Posterior cingulate gyrus (tissue), 11 donors: ENCODE results near the gene MED10.
A peak's percentile ranks its signal among the peaks of the same experiment; 100 is the strongest.

Experiments used
- DNase-seq, 10 donors: peaks; one replicate each; pipeline versions ENCODE4 v3.0.0 to v3.0.0-alpha.2; 2020 to 2021; ENCODE audit warnings: mixed read lengths in 3 of 10
- intact Hi-C: fragments of 100-400 bp; cut with DNase I; formaldehyde crosslinking; loops from one replicate; pipeline ENCODE4 v1.15.1; 2023

MED10 gene, protein sequence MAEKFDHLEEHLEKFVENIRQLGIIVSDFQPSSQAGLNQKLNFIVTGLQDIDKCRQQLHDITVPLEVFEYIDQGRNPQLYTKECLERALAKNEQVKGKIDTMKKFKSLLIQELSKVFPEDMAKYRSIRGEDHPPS

DNA sequence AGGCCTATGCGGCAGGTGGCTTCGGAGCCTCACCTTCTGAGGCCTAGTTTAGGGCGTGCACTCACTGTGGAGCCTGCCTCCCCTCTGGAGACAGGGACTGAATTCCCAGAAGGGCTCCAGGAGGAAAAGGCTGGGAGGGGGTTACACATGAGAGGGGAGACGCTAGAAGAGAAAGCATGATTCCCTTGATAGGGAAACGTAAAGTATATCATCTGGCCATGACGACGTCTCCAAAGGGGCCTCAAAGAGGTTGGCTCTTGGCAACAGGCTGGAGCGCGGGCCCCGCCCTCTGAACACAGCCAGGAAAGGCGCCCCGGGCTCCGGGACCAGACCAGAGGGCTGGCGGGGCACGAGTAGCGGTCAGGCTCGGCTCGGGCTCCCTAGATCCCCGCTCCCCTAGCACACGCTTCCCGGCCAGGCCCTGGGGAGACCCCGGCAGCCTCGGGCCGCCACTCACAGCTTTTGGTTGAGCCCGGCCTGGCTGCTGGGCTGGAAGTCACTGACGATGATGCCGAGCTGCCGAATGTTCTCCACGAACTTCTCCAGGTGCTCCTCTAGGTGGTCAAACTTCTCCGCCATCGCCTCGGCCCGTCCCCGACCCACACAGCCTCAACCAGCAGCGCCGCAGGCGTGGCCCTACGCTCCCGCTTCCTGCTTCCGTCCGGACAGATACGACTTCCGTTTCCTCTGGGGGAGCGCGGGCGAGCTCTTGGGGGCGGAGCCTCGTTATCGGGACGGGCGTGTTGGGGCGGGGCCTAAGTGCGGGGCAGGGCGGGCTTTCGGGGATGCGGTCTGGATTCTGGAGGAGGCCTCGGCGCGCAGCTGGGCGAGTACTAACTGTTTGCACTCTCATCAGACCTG lies at the start of gene MED10:
Gene MED10, minus strand, starts transcription at position 643 of the 861 bp plus-strand sequence. Its CDS starts 64 bp downstream, at position 579.
- intact Hi-C loops, result loop anchor here (10.0 kb wide), 1 partner anchor 207 kb away; no protein-coding TSS in a partner anchor
- DNase-seq, result peak; percentile 85 to 99 (median 92)

DNA sequence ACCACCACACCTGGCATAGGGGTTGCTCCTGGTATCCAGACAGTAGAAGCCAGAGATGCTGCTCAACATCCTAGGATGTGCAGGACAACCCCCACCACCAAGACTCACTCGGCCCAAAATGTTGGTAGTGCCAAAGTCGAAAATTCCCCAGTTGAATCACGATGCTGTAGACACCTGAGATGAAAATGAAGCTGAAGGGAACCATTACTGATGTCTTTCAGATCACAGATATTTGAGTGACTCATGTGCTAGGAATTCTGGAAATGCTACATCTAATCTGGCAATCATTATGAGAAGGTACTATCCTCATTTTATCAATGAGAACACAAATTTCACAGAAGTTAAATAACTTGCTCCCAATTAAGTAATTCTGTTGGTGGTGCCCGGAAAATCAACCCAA lies 49.3 kb upstream of the MED10 start:
- intact Hi-C loops, result no loop called here
- no peak for DNase-seq

DNA sequence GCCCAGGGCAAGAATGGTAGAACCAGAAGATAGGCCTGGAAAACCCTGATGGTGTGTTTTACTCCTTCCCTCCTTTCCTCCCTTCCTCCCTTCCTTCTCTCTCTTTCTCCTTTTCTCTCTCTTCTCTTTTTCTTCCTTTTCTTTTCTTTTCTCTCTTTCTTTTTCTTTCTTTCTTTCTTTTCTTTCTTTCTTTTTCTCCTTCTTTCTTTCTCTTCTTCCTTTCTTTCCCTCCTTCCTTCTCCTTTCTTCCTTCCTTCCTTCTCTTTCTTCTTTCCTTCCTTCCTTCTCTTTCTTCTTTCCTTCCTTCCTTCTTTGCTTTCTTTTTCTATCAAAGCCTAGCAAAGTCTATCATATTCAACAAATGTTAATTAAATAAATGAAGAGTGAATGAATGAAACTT lies 46.4 kb upstream of the MED10 start:
- no peak for DNase-seq
- intact Hi-C loops, result no loop called here

DNA sequence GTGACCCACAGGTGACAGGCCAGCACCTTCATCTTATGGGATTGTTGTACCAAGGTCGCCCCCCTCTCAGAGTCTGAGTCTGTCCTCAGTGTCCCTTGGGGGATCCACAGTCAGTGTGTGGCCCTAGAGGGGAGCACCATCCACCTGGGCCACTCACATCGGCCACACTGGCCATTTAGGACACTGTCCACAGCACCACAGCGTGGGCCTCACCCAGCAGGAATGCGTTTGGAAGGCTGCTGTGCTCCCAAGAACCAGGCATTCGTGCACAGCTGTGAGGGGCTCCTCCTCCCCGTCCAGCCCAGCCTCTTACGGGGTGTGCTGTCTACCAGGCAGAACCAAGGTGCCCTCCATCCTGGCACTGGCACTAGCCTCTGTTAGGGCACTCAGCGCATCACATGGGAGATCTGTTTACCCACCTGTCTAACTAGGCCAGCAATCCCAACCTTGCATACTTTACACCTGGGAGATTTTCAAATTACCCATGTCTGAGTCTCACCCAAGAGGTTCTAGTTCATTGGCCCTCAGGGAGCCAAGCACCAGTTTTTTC lies 45.8 kb upstream of the MED10 start:
- intact Hi-C loops, result no loop called here

DNA sequence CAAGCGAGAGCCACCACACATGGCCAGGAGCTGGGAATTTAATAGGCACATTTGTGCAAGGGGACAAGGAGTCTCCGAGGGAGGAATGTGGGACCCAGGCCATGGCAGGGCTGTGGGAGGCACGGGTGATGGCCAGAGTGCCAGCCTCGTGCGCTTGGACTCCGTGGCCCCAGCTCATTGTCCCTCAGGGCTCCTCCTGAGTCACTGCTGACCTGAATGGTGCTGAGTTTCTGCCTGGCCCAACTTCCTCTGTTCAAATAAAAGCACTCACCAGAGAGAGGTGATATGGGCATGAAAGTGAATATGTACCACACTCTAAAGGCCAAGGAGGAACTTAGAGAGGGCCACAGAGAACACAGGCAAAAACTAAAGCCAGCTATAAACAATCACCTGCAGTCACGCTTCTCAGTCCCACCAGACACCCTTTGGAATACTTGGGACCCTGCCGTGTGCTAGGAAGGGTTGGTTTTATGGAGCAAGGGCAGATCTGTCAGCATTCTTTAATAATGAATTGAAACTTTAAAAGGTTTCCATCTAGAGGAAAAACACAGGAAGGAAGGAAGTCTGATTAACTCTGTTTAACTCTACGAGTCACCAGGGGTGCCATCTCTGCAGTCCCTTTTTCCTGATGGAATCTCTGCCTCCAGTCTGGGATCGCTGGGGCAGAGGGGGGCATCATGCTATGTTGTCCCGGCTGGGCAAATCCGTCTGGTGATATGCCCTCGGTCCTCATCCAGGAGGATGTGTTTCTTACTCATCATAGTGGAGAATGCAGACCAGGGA lies 45.2 kb upstream of the MED10 start:
- no peak for DNase-seq
- intact Hi-C loops, result no loop called here

More for the DNA sequence above, 45.8 kb upstream of the MED10 start:
- no peak for DNase-seq

DNA sequence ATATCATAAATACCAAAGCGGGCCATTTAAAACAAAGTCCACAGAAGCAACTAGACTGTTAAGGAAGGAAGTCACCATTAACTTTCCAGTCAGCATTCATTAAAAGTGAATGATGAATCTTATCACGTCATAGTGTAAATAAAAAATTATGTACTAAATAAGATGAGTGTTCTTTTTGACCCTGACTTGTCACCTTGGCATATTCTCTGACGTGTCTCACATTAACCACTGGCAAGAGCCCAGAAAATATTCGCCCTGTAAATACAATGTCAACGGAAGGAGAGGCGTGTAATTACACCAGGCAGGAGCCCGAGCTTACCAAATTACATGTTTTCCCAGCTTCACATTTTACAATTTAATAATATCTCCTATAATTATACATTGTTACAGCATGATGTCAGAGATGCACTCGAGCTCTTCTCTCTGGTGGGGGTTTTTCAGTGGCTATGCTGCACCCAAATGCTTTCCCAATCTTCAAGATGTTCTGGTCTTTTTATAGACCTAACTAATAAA lies 41.0 kb upstream of the MED10 start:
- no peak for DNase-seq
- intact Hi-C loops, result no loop called here

DNA sequence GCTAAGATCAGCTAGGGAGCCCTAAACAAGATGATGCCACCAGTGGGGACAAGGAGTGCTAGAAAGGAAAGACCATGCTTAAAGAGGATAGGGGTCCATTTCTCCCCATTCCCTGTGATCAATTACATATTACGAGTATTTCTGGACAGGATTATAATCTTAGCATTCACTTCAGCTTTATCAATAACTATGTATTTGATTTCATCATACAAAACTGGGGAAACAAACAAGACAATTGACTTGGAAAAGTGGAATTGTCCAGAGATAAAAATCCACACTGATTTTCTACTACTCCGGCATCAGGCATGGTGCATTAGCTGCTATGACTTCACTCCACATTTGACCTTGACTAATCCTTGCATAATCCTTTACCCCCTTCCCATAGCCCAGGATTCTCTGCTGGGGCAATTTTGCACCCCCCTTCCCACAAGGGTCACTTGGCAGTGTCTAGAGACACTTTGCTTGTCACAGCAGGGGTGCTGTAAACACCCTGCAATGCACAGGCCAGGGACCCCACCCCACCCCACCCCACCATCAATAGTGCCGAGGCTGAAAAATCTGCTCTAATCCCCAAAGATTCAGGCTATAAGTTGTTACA lies 40.4 kb upstream of the MED10 start:
- DNase-seq, result no peak
- intact Hi-C loops, result no loop called here

DNA sequence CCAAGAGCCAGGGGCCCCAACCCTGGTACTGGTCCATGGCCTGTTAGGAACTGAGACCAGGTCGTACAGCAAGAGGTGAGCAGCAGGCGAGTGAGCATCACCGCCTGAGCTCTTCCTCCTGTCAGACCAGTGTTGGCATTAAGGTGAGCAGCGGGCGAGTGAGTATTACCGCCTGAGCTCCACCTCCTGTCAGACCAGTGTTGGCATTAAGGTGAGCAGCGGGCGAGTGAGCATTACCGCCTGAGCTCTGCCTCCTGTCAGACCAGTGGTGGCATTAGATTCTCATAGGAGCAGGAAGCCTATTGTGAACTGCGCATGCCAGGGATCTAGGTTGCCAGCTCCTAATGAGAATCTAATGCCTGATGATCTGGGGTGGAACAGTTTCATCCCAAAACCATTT lies 39.3 kb upstream of the MED10 start:
- intact Hi-C loops, result no loop called here
- no peak for DNase-seq

DNA sequence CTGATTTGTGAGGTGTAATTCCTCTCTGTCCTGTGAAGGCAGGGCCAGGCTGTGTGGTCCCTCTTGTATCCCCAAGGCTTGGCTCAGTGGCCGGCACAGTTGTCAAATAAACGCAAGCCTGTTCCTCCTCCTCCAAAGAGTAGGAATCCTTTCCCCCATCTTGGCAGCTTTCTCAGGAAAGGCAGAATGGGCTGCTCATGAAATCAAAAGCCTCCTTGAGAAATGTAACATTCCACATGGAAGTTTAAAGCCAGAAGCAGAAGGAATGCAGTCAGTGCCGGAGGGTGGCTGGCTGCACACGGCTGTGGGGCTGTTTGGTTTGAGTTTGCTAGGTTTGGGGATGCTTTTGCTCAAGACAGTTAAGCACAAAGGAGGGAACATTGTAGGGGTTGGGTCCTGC lies 34.5 kb upstream of the MED10 start:
- no peak for DNase-seq
- intact Hi-C loops, result no loop called here

DNA sequence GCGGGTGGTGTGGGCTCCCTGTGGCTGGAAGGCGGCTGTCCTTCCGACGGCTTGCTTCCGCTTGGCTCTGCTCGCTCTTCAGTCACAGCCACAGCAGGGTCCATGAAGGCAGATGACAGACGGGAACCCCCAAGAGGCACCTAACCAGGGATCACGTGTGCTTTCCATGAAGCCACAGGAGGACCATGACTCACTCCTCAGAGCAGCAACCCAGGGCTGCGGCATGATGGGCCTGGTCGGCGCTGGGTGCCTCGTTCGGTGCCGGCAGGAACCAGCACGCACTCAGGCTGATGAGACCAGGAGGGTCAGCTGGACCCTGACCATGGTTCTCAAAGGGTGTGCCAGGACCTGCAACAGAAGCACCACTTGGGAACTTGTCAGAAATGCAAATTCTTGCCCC lies 32.8 kb upstream of the MED10 start:
- intact Hi-C loops, result no loop called here
- peak in 1 of 10 donors; percentile 89 for DNase-seq

DNA sequence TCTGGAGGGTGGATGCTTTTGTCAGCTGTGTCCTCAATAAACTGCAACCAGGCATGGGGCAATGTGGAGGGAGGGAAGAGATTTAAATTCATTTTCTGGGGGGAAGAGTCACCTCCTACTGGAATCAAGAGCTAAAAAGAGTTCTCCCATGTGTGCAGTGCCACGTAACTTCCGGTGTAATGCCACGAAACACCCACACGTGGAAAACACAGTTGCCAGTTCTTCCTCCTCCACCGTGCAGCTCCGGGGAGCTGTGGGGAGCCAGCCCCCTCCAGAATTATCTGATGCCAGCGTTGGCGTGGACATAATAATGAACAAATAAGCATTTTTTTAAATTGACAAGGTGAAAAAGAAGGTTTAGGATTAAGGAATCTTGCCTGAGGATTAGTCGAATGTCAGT lies 32.1 kb upstream of the MED10 start:
- peak in 5 of 10 donors; percentile 21 to 92 (median 48) for DNase-seq
- intact Hi-C loops, result no loop called here

DNA sequence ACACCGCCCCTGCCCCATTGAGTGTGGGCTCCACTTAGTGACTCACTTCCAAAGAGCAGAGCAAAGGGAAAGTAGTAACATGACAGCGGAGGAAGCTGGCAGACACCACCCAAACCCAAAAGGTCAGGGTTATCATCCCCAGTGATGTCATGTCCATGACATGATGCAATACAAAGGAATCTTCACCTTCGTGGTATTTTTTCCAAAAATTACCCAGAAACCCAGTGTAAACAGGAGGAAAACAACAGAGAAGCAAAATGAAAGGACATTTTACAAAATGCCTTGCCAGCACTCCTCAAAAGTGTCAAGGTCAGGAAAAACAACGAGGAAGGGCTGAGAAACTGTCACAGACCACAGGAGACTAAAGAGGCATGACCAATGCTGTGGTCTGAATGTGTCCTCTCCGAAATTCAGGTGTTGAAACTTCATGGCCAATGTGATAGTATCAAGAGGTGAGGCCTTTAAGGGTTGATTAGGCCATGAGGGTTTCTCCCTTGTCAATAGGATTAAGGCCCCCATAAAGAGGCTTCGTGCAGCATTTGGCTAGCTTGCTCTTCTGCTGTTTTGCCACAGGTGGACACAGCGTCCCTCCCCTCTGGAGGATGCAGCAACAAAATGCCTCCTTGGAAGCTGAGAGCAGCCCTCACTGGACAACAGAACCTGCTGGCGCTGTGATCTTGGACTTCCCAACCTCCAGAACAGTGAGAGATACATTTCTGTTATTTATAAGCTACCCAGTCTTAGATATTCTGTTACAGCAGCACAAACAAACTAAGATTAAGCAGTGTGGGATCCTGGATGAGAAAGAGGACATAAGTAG lies 30.5 kb upstream of the MED10 start:
- intact Hi-C loops, result no loop called here
- no peak for DNase-seq

DNA sequence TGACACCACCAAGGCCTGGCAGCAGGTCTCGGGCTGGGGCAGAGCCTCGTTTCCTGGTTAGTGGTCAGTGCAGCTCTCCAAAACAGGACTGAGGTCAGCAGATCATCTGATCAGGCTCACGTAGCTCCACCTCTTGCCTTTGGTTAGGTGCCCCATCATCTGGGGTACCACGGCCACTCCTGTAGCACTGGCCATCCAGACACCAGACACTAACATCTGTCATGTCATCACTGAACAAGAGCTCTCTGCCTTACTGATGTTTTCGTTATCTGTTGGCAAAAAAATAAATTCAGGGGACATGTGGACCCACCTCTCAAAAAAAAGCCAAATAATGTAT lies 29.9 kb upstream of the MED10 start:
- DNase-seq, result no peak
- intact Hi-C loops, result no loop called here

DNA sequence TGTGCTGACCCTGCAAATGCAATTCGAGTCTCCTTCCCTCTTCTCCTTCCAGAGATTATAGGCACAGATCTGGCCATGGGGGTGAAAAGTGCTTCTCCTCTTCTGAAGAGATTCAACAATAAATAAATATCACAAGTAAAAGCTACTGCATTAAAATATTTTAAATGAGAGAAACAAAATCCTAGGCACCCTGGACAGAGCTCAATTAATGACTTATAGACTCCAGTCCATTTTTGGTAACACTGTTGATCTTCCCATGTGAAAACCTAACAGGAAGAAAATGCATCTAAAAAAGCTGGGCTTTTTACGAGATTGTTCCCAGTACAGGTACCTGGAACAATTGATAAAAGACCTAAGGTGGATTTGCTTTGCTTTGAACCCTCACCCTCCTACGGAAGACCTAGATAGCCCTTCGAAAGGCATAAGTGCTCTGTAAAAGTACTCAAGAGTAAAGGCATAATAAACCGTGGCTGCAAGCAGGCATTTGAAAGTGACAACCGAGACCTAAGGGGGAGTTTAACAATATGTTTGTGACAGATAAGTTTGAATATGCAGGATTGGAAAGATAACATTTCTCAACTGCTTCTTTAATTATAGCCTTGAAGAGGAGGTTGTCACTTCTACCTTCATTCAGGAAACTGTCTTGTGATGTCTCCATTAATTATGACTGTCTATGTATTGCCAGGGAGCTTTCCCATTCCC lies 29.4 kb upstream of the MED10 start:
- DNase-seq, result no peak
- intact Hi-C loops, result no loop called here

DNA sequence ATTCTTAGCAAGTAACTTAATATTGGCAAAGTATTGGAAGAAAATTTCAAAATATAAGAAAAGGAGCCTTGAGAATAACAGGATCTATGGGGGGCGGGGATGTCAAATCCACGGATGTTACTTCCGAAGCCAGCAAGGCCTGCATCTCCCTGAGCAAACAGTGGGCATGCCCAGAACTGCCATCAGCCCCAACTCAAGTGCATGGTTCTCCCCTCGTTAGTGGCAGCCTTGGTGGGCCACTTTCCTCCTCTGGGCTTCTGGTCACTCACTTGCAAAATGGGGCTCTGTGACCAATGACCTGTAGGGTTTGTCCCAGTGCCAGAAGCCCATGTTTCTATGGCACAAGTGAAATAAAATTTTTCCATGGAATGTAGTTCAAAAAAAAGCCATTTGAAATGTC lies 27.2 kb upstream of the MED10 start:
- intact Hi-C loops, result no loop called here
- DNase-seq, result no peak

DNA sequence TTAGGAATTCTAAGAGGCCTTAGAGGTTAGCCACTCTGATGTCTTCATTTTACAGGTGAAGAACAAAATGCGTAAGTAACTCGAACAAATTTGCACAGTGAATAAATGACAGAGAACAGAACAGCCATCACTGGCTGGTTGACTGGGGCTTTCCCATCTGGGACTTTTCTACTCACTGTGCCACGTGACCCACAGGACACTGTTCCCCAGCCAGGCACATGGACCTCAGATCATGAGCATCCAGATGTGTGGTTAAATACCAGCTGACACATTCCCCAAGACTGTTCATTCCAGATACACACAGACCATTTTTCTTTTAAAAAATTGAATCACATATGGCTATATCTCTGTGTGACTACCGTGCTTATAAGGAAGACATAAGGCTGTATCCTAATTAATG lies 25.8 kb upstream of the MED10 start:
- intact Hi-C loops, result no loop called here
- DNase-seq, result no peak

DNA sequence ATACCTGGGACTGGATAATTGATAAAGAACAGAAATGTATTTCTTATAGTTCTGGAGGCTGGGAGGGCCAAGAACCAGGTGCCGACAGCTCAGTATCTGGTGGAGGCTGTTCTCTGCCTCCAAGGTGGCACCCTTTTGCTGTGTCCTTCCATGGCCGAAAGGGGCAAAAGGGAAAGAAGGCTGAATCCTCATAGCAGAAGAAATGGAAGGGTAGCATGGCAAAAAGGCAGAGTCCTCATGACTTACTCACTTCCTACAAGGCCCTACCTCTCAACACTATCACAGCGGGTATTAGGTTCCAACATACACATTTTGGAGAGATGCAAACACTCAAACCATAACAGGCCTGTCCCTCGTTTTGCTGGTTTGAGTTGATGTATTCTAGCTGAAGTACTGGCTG lies 25.1 kb upstream of the MED10 start:
- intact Hi-C loops, result no loop called here
- DNase-seq, result no peak

DNA sequence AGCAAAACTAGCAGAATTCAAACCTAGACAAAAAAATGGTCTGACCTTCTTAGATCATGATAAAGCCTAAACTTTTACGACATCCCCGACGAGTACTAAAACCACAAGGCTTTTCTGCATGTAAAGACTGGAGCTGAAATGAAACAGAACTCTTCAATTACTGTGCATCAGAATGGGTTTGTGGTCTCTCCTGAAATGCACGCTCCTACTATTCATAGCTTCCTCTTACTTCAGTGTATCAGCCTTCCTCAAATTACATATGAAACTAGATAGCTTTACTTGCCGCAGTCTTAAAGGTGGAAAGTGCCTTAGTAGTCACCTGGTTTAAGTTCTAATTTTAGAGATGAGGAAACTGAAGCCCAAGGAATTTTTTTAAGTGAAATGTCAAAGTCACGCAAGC lies 24.6 kb upstream of the MED10 start:
- intact Hi-C loops, result no loop called here

DNA sequence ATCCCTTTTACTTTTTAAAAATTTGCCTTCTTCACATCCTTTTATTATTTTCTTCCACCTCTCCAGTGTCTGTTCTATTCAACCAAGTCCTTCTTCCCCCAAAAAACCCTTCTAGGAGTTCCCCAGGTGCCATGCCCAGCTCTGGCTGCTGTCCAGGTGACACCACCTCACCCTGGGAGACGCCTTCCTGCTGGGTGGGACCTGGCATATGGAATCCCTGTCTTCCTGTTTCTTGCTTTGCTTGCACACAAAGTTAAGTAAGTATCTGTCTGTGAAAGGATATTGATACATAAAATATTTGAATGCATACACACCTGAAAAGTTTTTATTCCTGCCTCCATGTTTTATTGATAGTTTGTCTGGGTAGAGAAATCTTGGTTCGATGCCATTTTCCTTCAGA lies 23.1 kb upstream of the MED10 start:
- intact Hi-C loops, result no loop called here
- DNase-seq, result no peak

More for the DNA sequence above, 24.6 kb upstream of the MED10 start:
- DNase-seq, result no peak
